ENCODE measurements around the gene C1orf159. TPM values are rescaled to one million over a fixed set of nuclear protein-coding genes. Genes with fewer than 3 reads are reported as not detected.

The C1orf159 gene
- total and polyA plus RNA-seq, 9 of the 15 experiments (the other 6 are each of a cell fraction or from before 2014, with no cell fraction given), result 0.28 to 54.9 (median 10.6) TPM

- TF ChIP-seq, protein P1, sequence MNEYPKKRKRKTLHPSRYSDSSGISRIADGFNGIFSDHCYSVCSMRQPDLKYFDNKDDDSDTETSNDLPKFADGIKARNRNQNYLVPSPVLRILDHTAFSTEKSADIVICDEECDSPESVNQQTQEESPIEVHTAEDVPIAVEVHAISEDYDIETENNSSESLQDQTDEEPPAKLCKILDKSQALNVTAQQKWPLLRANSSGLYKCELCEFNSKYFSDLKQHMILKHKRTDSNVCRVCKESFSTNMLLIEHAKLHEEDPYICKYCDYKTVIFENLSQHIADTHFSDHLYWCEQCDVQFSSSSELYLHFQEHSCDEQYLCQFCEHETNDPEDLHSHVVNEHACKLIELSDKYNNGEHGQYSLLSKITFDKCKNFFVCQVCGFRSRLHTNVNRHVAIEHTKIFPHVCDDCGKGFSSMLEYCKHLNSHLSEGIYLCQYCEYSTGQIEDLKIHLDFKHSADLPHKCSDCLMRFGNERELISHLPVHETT (CRISPR knock-in tag; conservative IDR thresholded peaks at IDR 0.05 in 1 of 2, IDR thresholded peaks at IDR 0.05 in 1 of 2), result no peak
- TF ChIP-seq TRIM28 (IDR thresholded peaks at IDR 0.05) (no peak), SNAPC5 (CRISPR knock-in tag; IDR thresholded peaks at IDR 0.05) (no peak), SIN3A (IDR thresholded peaks at IDR 0.05; ENCODE audit: borderline replicate concordance in 2 of 2, control insufficient read depth in 1 of 2, low read depth in 2 of 2, low read length in 2 of 2) (peak in 1 of 2 experiments; percentile 73; a peak in 2 of 4 replicates), ZNF398 (CRISPR knock-in tag; IDR thresholded peaks at IDR 0.05) (no peak), SIX5 (IDR thresholded peaks at IDR 0.05; ENCODE audit: borderline replicate concordance in 1 of 2, insufficient read depth in 1 of 2, low read depth in 1 of 2, low read length in 2 of 2) (no peak), ZNF24 (IDR thresholded peaks at IDR 0.05) (no peak), CHD4 (IDR thresholded peaks at IDR 0.05; ENCODE audit: insufficient read depth, insufficient replicate concordance, low read depth, low read length, poor library complexity, severe bottlenecking) (no peak), MAZ (CRISPR knock-in tag; conservative IDR thresholded peaks at IDR 0.05 in 1 of 2, IDR thresholded peaks at IDR 0.05 in 1 of 2) (peak in 1 of 2 experiments; percentile 79; a peak in 3 of 4 replicates), ASH1L (IDR thresholded peaks at IDR 0.05; ENCODE audit: borderline replicate concordance, low read depth, partially characterized antibody) (no peak), ZNF583 (CRISPR knock-in tag; IDR thresholded peaks at IDR 0.05) (0 out of 2 replicates have a peak, but pooled peaks have one; percentile 54), KDM5B (IDR thresholded peaks at IDR 0.05; ENCODE audit: insufficient replicate concordance, low read depth, low read length) (peak; percentile 54), SP1 (CRISPR knock-in tag; IDR thresholded peaks at IDR 0.05) (peak; percentile 97), TBP (optimal IDR thresholded peaks at IDR 0.05; ENCODE audit: low read depth, low read length) (peak; percentile 48)
- TF ChIP-seq, protein P2, sequence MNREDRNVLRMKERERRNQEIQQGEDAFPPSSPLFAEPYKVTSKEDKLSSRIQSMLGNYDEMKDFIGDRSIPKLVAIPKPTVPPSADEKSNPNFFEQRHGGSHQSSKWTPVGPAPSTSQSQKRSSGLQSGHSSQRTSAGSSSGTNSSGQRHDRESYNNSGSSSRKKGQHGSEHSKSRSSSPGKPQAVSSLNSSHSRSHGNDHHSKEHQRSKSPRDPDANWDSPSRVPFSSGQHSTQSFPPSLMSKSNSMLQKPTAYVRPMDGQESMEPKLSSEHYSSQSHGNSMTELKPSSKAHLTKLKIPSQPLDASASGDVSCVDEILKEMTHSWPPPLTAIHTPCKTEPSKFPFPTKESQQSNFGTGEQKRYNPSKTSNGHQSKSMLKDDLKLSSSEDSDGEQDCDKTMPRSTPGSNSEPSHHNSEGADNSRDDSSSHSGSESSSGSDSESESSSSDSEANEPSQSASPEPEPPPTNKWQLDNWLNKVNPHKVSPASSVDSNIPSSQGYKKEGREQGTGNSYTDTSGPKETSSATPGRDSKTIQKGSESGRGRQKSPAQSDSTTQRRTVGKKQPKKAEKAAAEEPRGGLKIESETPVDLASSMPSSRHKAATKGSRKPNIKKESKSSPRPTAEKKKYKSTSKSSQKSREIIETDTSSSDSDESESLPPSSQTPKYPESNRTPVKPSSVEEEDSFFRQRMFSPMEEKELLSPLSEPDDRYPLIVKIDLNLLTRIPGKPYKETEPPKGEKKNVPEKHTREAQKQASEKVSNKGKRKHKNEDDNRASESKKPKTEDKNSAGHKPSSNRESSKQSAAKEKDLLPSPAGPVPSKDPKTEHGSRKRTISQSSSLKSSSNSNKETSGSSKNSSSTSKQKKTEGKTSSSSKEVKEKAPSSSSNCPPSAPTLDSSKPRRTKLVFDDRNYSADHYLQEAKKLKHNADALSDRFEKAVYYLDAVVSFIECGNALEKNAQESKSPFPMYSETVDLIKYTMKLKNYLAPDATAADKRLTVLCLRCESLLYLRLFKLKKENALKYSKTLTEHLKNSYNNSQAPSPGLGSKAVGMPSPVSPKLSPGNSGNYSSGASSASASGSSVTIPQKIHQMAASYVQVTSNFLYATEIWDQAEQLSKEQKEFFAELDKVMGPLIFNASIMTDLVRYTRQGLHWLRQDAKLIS (CRISPR knock-in tag; IDR thresholded peaks at IDR 0.05), result 0 out of 2 replicates have a peak, but pooled peaks have one; percentile 45
- TF ChIP-seq, protein P3, sequence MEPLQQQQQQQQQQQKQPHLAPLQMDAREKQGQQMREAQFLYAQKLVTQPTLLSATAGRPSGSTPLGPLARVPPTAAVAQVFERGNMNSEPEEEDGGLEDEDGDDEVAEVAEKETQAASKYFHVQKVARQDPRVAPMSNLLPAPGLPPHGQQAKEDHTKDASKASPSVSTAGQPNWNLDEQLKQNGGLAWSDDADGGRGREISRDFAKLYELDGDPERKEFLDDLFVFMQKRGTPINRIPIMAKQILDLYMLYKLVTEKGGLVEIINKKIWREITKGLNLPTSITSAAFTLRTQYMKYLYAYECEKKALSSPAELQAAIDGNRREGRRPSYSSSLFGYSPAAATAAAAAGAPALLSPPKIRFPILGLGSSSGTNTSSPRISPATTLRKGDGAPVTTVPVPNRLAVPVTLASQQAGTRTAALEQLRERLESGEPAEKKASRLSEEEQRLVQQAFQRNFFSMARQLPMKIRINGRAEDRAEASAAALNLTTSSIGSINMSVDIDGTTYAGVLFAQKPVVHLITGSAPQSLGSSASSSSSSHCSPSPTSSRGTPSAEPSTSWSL (CRISPR knock-in tag; IDR thresholded peaks at IDR 0.05; ENCODE audit: borderline replicate concordance), result no peak
Observed at GRCh38 chr1:1059494-1060280, 56.2 kb downstream of the C1orf159 start (continued).
